Measurements from ENCODE around the gene RIBC1. TPM values are rescaled to one million over a fixed set of nuclear protein-coding genes. Genes with fewer than 3 reads are reported as not detected.
"Not testable (repeated sequence)": the region's sequence is repeated elsewhere in the genome, so short reads cannot be mapped to it uniquely, and the experiment has no call there.

Gene RIBC1
- total RNA-seq, 2 donors from 2014 or later: 2.3 to 3.0 TPM

GRCh38 chrX:53452812-53453211, 30.1 kb downstream of the RIBC1 start:
- no peaks in the 10 kb centered on the region for H3K9me3 ChIP-seq (ENCODE audit: control insufficient read depth, low read length)
- no peak overlapping the region for H3K4me3 Mint-ChIP-seq

GRCh38 chrX:53456254-53456653, 33.6 kb downstream of the RIBC1 start:
- no peaks in the 10 kb centered on the region for H3K36me3 ChIP-seq (ENCODE audit: control insufficient read depth, insufficient read depth, low read length)
- no peak overlapping the region for H3K4me3 ChIP-seq (ENCODE audit: low read length)
- Mint-ChIP-seq H3K9me3 (peaks cover 48% of the 10 kb centered on the region), H3K27ac (no peak overlapping the region), H3K36me3 (ENCODE audit: low read depth) (no peaks in the 10 kb centered on the region), H3K4me3 (no peak overlapping the region), H3K4me1 (no peaks in the 10 kb centered on the region), H3K27me3 (ENCODE audit: insufficient read depth) (peaks cover 2% of the 10 kb centered on the region)
- WGBS, 2 experiments (ENCODE audit: insufficient coverage in 1 of 2, insufficient read length in 1 of 2): 61 to 73% methylated on average over 3 of the region's 3 CpGs
- DNase-seq: no peak
- no peak overlapping the region for H3K9ac ChIP-seq (ENCODE audit: extremely low read depth, low read length, poor library complexity, severe bottlenecking)
- H3K27ac ChIP-seq (ENCODE audit: low read depth, low read length): no peak overlapping the region
- no peaks in the 10 kb centered on the region for H3K4me1 ChIP-seq (ENCODE audit: control insufficient read depth, insufficient read depth, low read length)
- H3K27me3 ChIP-seq (ENCODE audit: control insufficient read depth, insufficient read depth, low read length, poor library complexity, severe bottlenecking): no peaks in the 10 kb centered on the region
- no peak for TF ChIP-seq CTCF (conservative IDR thresholded peaks at IDR 0.05)
- H3K9me3 ChIP-seq (ENCODE audit: control insufficient read depth, low read length): no peaks in the 10 kb centered on the region

More at GRCh38 chrX:53452812-53453211, 30.1 kb downstream of the RIBC1 start:
- no peaks in the 10 kb centered on the region for H3K36me3 Mint-ChIP-seq (ENCODE audit: low read depth)
- DNase-seq: no peak
- Histone ChIP-seq H3K4me3 (ENCODE audit: low read length) (no peak overlapping the region), H3K4me1 (ENCODE audit: control insufficient read depth, insufficient read depth, low read length) (no peaks in the 10 kb centered on the region), H3K27ac (ENCODE audit: low read depth, low read length) (no peak overlapping the region), H3K27me3 (ENCODE audit: control insufficient read depth, insufficient read depth, low read length, poor library complexity, severe bottlenecking) (no peaks in the 10 kb centered on the region), H3K36me3 (ENCODE audit: control insufficient read depth, insufficient read depth, low read length) (no peaks in the 10 kb centered on the region), H3K9ac (ENCODE audit: extremely low read depth, low read length, poor library complexity, severe bottlenecking) (no peak overlapping the region)
- H3K27ac Mint-ChIP-seq: no peak overlapping the region
- H3K27me3 Mint-ChIP-seq (ENCODE audit: insufficient read depth): no peaks in the 10 kb centered on the region
- TF ChIP-seq CTCF (conservative IDR thresholded peaks at IDR 0.05): no peak
- H3K4me1 Mint-ChIP-seq: no peaks in the 10 kb centered on the region
- H3K9me3 Mint-ChIP-seq: peaks cover 46% of the 10 kb centered on the region

GRCh38 chrX:53458082-53458481, 35.4 kb downstream of the RIBC1 start:
- Histone ChIP-seq H3K27me3 (ENCODE audit: control insufficient read depth, insufficient read depth, low read length, poor library complexity, severe bottlenecking) (no peaks in the 10 kb centered on the region), H3K4me1 (ENCODE audit: control insufficient read depth, insufficient read depth, low read length) (no peaks in the 10 kb centered on the region), H3K9me3 (ENCODE audit: control insufficient read depth, low read length) (no peaks in the 10 kb centered on the region), H3K36me3 (ENCODE audit: control insufficient read depth, insufficient read depth, low read length) (no peaks in the 10 kb centered on the region), H3K4me3 (ENCODE audit: low read length) (no peak overlapping the region), H3K27ac (ENCODE audit: low read depth, low read length) (no peak overlapping the region), H3K9ac (ENCODE audit: extremely low read depth, low read length, poor library complexity, severe bottlenecking) (no peak overlapping the region)
- Mint-ChIP-seq H3K9me3 (peaks cover 50% of the 10 kb centered on the region), H3K4me3 (no peak overlapping the region), H3K4me1 (no peaks in the 10 kb centered on the region), H3K36me3 (ENCODE audit: low read depth) (no peaks in the 10 kb centered on the region), H3K27me3 (ENCODE audit: insufficient read depth) (peaks cover 2% of the 10 kb centered on the region), H3K27ac (no peak overlapping the region)
- DNase-seq: no peak
- peak; percentile 26 for TF ChIP-seq CTCF (conservative IDR thresholded peaks at IDR 0.05)
- WGBS, 2 experiments (ENCODE audit: insufficient coverage in 1 of 2, insufficient read length in 1 of 2): 51 to 77% methylated on average over 2 to 5 of the region's 5 CpGs

GRCh38 chrX:53468659-53469058, 46.0 kb downstream of the RIBC1 start:
- H3K4me1 Mint-ChIP-seq; H3K36me3 Mint-ChIP-seq (ENCODE audit: low read depth); H3K9me3 ChIP-seq (ENCODE audit: control insufficient read depth, low read length); H3K36me3 ChIP-seq (ENCODE audit: control insufficient read depth, insufficient read depth, low read length); H3K27ac ChIP-seq (ENCODE audit: low read depth, low read length); H3K4me3 ChIP-seq (ENCODE audit: low read length); H3K4me1 ChIP-seq (ENCODE audit: control insufficient read depth, insufficient read depth, low read length); H3K9ac ChIP-seq (ENCODE audit: extremely low read depth, low read length, poor library complexity, severe bottlenecking); H3K4me3 Mint-ChIP-seq; DNase-seq; H3K27ac Mint-ChIP-seq; H3K27me3 ChIP-seq (ENCODE audit: control insufficient read depth, insufficient read depth, low read length, poor library complexity, severe bottlenecking): not testable (repeated sequence)
- Mint-ChIP-seq H3K27me3 (ENCODE audit: insufficient read depth) (peaks cover 15% of the 10 kb centered on the region), H3K9me3 (peaks cover 57% of the 10 kb centered on the region)
- WGBS, 2 experiments (ENCODE audit: insufficient coverage in 1 of 2, insufficient read length in 1 of 2): 78 to 100% methylated on average over 1 to 2 of the region's 3 CpGs
